ENCODE results near the gene LGALS14.
"Not testable (repeated sequence)": the region's sequence is repeated elsewhere in the genome, so short reads cannot be mapped to it uniquely, and the experiment has no call there.

Gene LGALS14

GRCh38 chr19:39688637-39689036, 15.6 kb upstream of the LGALS14 start:
- in situ Hi-C loops (cut with HindIII; ENCODE audit: low pct_ligation_motif_present, low pct_unique_long_range_greater_than_20kb, low sequenced_read_pairs) = not testable (repeated sequence)

GRCh38 chr19:39692166-39692565, 12.1 kb upstream of the LGALS14 start:
- no peak for DNase-seq
- in situ Hi-C loops (cut with HindIII; ENCODE audit: low pct_ligation_motif_present, low pct_unique_long_range_greater_than_20kb, low sequenced_read_pairs) = no loop called here

More at GRCh38 chr19:39688637-39689036, 15.6 kb upstream of the LGALS14 start:
- DNase-seq = not testable (repeated sequence)

- no peak for DNase-seq
- in situ Hi-C loops (cut with HindIII; ENCODE audit: low pct_ligation_motif_present, low pct_unique_long_range_greater_than_20kb, low sequenced_read_pairs) = no loop called here
These were observed 11.5 kb upstream of the LGALS14 start for GRCh38 chr19:39692822-39693221.

GRCh38 chr19:39695759-39696158, 8.5 kb upstream of the LGALS14 start:
- DNase-seq = no peak
- in situ Hi-C loops (cut with HindIII; ENCODE audit: low pct_ligation_motif_present, low pct_unique_long_range_greater_than_20kb, low sequenced_read_pairs) = no loop called here

- in situ Hi-C loops (cut with HindIII; ENCODE audit: low pct_ligation_motif_present, low pct_unique_long_range_greater_than_20kb, low sequenced_read_pairs) = no loop called here
- DNase-seq = no peak
These were observed 7.9 kb upstream of the LGALS14 start for GRCh38 chr19:39696387-39696786.

- in situ Hi-C loops (cut with HindIII; ENCODE audit: low pct_ligation_motif_present, low pct_unique_long_range_greater_than_20kb, low sequenced_read_pairs) = no loop called here
- no peak for DNase-seq
These were observed 5.7 kb upstream of the LGALS14 start for GRCh38 chr19:39698535-39698934.

- in situ Hi-C loops (cut with HindIII; ENCODE audit: low pct_ligation_motif_present, low pct_unique_long_range_greater_than_20kb, low sequenced_read_pairs) = no loop called here
- DNase-seq = no peak
These were observed 3.0 kb upstream of the LGALS14 start for GRCh38 chr19:39701291-39701690.

- DNase-seq = no peak
- in situ Hi-C loops (cut with HindIII; ENCODE audit: low pct_ligation_motif_present, low pct_unique_long_range_greater_than_20kb, low sequenced_read_pairs) = no loop called here
These were observed 1.4 kb downstream of the LGALS14 start for GRCh38 chr19:39705578-39706188.

GRCh38 chr19:39708594-39708993, 4.3 kb downstream of the LGALS14 start:
- no peak for DNase-seq
- in situ Hi-C loops (cut with HindIII; ENCODE audit: low pct_ligation_motif_present, low pct_unique_long_range_greater_than_20kb, low sequenced_read_pairs) = no loop called here

- in situ Hi-C loops (cut with HindIII; ENCODE audit: low pct_ligation_motif_present, low pct_unique_long_range_greater_than_20kb, low sequenced_read_pairs) = no loop called here
- DNase-seq = no peak
These were observed 5.0 kb downstream of the LGALS14 start for GRCh38 chr19:39709026-39709872.

- no peak for DNase-seq
- in situ Hi-C loops (cut with HindIII; ENCODE audit: low pct_ligation_motif_present, low pct_unique_long_range_greater_than_20kb, low sequenced_read_pairs) = no loop called here
These were observed 6.1 kb downstream of the LGALS14 start for GRCh38 chr19:39710333-39710890.

- in situ Hi-C loops (cut with HindIII; ENCODE audit: low pct_ligation_motif_present, low pct_unique_long_range_greater_than_20kb, low sequenced_read_pairs); DNase-seq: not testable (repeated sequence)
These were observed 15.9 kb downstream of the LGALS14 start for GRCh38 chr19:39720144-39720543.

GRCh38 chr19:39725995-39726394, 21.7 kb downstream of the LGALS14 start:
- DNase-seq = no peak
- in situ Hi-C loops (cut with HindIII; ENCODE audit: low pct_ligation_motif_present, low pct_unique_long_range_greater_than_20kb, low sequenced_read_pairs) = no loop called here

GRCh38 chr19:39727070-39727800, 23.0 kb downstream of the LGALS14 start:
- no peak for DNase-seq
- in situ Hi-C loops (cut with HindIII; ENCODE audit: low pct_ligation_motif_present, low pct_unique_long_range_greater_than_20kb, low sequenced_read_pairs) = no loop called here

- no peak for DNase-seq
- in situ Hi-C loops (cut with HindIII; ENCODE audit: low pct_ligation_motif_present, low pct_unique_long_range_greater_than_20kb, low sequenced_read_pairs) = no loop called here
These were observed 23.8 kb downstream of the LGALS14 start for GRCh38 chr19:39728040-39728439.

- no peak for DNase-seq
- in situ Hi-C loops (cut with HindIII; ENCODE audit: low pct_ligation_motif_present, low pct_unique_long_range_greater_than_20kb, low sequenced_read_pairs) = no loop called here
These were observed 25.3 kb downstream of the LGALS14 start for GRCh38 chr19:39729594-39729993.

- in situ Hi-C loops (cut with HindIII; ENCODE audit: low pct_ligation_motif_present, low pct_unique_long_range_greater_than_20kb, low sequenced_read_pairs) = no loop called here
- DNase-seq = no peak
These were observed 27.4 kb downstream of the LGALS14 start for GRCh38 chr19:39731685-39732084.

- in situ Hi-C loops (cut with HindIII; ENCODE audit: low pct_ligation_motif_present, low pct_unique_long_range_greater_than_20kb, low sequenced_read_pairs) = no loop called here
- DNase-seq = no peak
These were observed 29.6 kb downstream of the LGALS14 start for GRCh38 chr19:39733841-39734240.

- in situ Hi-C loops (cut with HindIII; ENCODE audit: low pct_ligation_motif_present, low pct_unique_long_range_greater_than_20kb, low sequenced_read_pairs) = no loop called here
- DNase-seq = no peak
These were observed 31.4 kb downstream of the LGALS14 start for GRCh38 chr19:39735688-39736087.

Measured in ACHN (cell line).